Anterior cingulate cortex (tissue), 58 donors: ENCODE measurements around the gene FAM83F.
"Not testable (repeated sequence)": the region's sequence is repeated elsewhere in the genome, so short reads cannot be mapped to it uniquely, and the experiment has no call there.

Experiments used
- DNase-seq, 58 donors: peaks; one replicate each; lab custom pipeline; 2025; lab: John Stamatoyannopoulos, UW

FAM83F gene

GRCh38 chr22:39992088-39992826 lies 2.5 kb upstream of the FAM83F start:
- DNase-seq: no peak

- DNase-seq: not testable (repeated sequence)
Measured at GRCh38 chr22:39992894-39993293, 1.9 kb upstream of the FAM83F start.

- peak in 1 of 58 donors; percentile 3 for DNase-seq
Measured at GRCh38 chr22:39994041-39994565, 651 bp upstream of the FAM83F start.

GRCh38 chr22:39995393-39996252 lies 869 bp downstream of the FAM83F start:
- DNase-seq: no peak

- DNase-seq: no peak
Measured at GRCh38 chr22:39996732-39997131, 2.0 kb downstream of the FAM83F start.

- DNase-seq: no peak
Measured at GRCh38 chr22:39997421-39997820, 2.7 kb downstream of the FAM83F start.

GRCh38 chr22:39997939-39998726 lies 3.4 kb downstream of the FAM83F start:
- no peak for DNase-seq

- no peak for DNase-seq
Measured at GRCh38 chr22:39999144-39999757, 4.5 kb downstream of the FAM83F start.

GRCh38 chr22:40000171-40000570 lies 5.4 kb downstream of the FAM83F start:
- DNase-seq: no peak

GRCh38 chr22:40001106-40001505 lies 6.4 kb downstream of the FAM83F start:
- DNase-seq: no peak

- DNase-seq: no peak
Measured at GRCh38 chr22:40001800-40002577, 7.2 kb downstream of the FAM83F start.

- DNase-seq: no peak
Measured at GRCh38 chr22:40002935-40003715, 8.4 kb downstream of the FAM83F start.

- no peak for DNase-seq
Measured at GRCh38 chr22:40004836-40005235, 10.1 kb downstream of the FAM83F start.

- DNase-seq: no peak
Measured at GRCh38 chr22:40006641-40007040, 11.9 kb downstream of the FAM83F start.

GRCh38 chr22:40007853-40008710 lies 13.3 kb downstream of the FAM83F start:
- no peak for DNase-seq

- no peak for DNase-seq
Measured at GRCh38 chr22:40008726-40009291, 14.1 kb downstream of the FAM83F start.

- DNase-seq: no peak
Measured at GRCh38 chr22:40009292-40009774, 14.6 kb downstream of the FAM83F start.
